ENCODE measurements around the gene SP1.

GRCh38 chr12:53352331-53353256, 27.4 kb upstream of the SP1 start:
- TF ChIP-seq ZNF274 (IDR thresholded peaks at IDR 0.05; ENCODE audit: low read depth, low read length) (no peak), YY1 (IDR thresholded peaks at IDR 0.05; ENCODE audit: insufficient read depth, insufficient read length) (no peak)

Measured in NT2/D1 (cell line).